Erythroblast (primary cell): ENCODE data around the gene ATXN7.

Source experiments
- GATA1 ChIP-seq: IDR thresholded peaks from 2 replicates; pipeline ENCODE4 v1.6.1; 2011; ENCODE audit warnings: low read depth, mild to moderate bottlenecking, control low read depth, low read length, moderate library complexity
- POLR2A ChIP-seq: IDR thresholded peaks from 2 replicates; pipeline ENCODE4 v1.6.1; 2011; ENCODE audit warnings: mild to moderate bottlenecking, low read length

GRCh38 chr3:63945558-63946096, 82.0 kb downstream of the ATXN7 start:
- TF ChIP-seq POLR2A (no peak), GATA1 (no peak)
